HepG2 (cell line): ENCODE results near the gene KIF13A. TPM values are rescaled to one million over a fixed set of nuclear protein-coding genes. Genes with fewer than 3 reads are reported as not detected.

Experiments used
- AHDC1 ChIP-seq: sonication (generic); formaldehyde crosslinking; IDR thresholded peaks from 2 replicates; pipeline ENCODE4 v1.5.1; 2020; ENCODE audit warnings: mild to moderate bottlenecking, missing genetic modification reagents, borderline replicate concordance
- CENPBD1 ChIP-seq: sonication (generic); formaldehyde crosslinking; IDR thresholded peaks from 2 replicates; pipeline ENCODE4 v1.8.0; 2022; ENCODE audit warnings: missing genetic modification reagents, low read depth, mild to moderate bottlenecking, borderline replicate concordance
- CREB1 ChIP-seq, 2 experiments: fragments of 450-650 bp in 1 of 2; IDR thresholded peaks; 2 replicates each; pipeline ENCODE4 v1.6.1; 2016 to 2017; ENCODE audit warnings: control low read depth in 1 of 2, mild to moderate bottlenecking in 1 of 2, missing compliant biosample characterization in 1 of 2, missing genetic modification characterization in 1 of 2
- FOXO1 ChIP-seq: sonication (generic); formaldehyde crosslinking; IDR thresholded peaks from 2 replicates; pipeline ENCODE4 v1.4.0; 2020; ENCODE audit warnings: missing genetic modification reagents
- GATAD2A ChIP-seq: IDR thresholded peaks from 2 replicates; pipeline ENCODE4 v1.6.1; 2016
- MED1 ChIP-seq: sonication (generic); formaldehyde crosslinking; IDR thresholded peaks from 2 replicates; pipeline ENCODE4 v1.4.0; 2020; ENCODE audit warnings: missing genetic modification reagents
- PTBP1 ChIP-seq: fragments of 200-400 bp; formaldehyde crosslinking; IDR thresholded peaks from 2 replicates; pipeline ENCODE4 v1.6.1; 2018; ENCODE audit warnings: low read length, low read depth; ENCODE audit not compliant: poor library complexity, severe bottlenecking
- RARA ChIP-seq: IDR thresholded peaks from 2 replicates; pipeline ENCODE4 v1.6.1; 2016; ENCODE audit warnings: missing genetic modification reagents, missing compliant biosample characterization
- UBTF ChIP-seq: sonication (generic); formaldehyde crosslinking; IDR thresholded peaks from 2 replicates; pipeline ENCODE4 v1.4.0; 2020; ENCODE audit warnings: mild to moderate bottlenecking, missing genetic modification reagents
- ZBTB3 ChIP-seq: sonication (generic); formaldehyde crosslinking; IDR thresholded peaks from 2 replicates; pipeline ENCODE4 v1.4.0; 2020; ENCODE audit warnings: low read depth, mild to moderate bottlenecking, moderate library complexity, missing genetic modification reagents, borderline replicate concordance
- ZNF143 ChIP-seq: sonication (generic); formaldehyde crosslinking; IDR thresholded peaks from 2 replicates; pipeline ENCODE4 v1.4.0; 2020; ENCODE audit warnings: missing genetic modification reagents
- ZNF609 ChIP-seq: sonication (generic); formaldehyde crosslinking; IDR thresholded peaks from 2 replicates; pipeline ENCODE4 v1.4.0; 2020; ENCODE audit warnings: mild to moderate bottlenecking, missing genetic modification reagents, borderline replicate concordance
- polyA plus RNA-seq, 8 experiments: library from polyadenylated mRNA; depleted of rRNA in 3 of 8; stranded (reverse) in 7 of 8; unstranded in 1 of 8; fragments of >200 nt; fragmentation: Illumina TruSeq in 4 of 8; extraction: Trizol in 4 of 8; gene quantifications; 2 replicates each; pipeline versions ENCODE4 v1.2.1 to v1.2.3, GENCODE V29; 2011 to 2016; ENCODE audit warnings: low read depth in 4 of 8, missing spikeins in 1 of 8, mixed read lengths in 1 of 8; ENCODE audit not compliant: insufficient read depth in 1 of 8
- total RNA-seq, 5 experiments: library from RNA; depleted of rRNA; stranded (reverse); fragments of >200 nt; fragmentation: Illumina TruSeq; extraction: Trizol; gene quantifications; 2 replicates each; pipeline ENCODE4 v1.2.3, GENCODE V29; 2016; ENCODE audit warnings: low read depth in 1 of 5

KIF13A gene
- total and polyA plus RNA-seq, 2 of the 13 experiments (the other 11 are each of a cell fraction or from before 2014, with no cell fraction given), result 21.1 to 37.2 TPM

- TF ChIP-seq ZNF609 (peak; percentile 55; the same call in 1 of the 2 replicates), GATAD2A (peak; percentile 79), FOXO1 (CRISPR knock-in tag) (peak; percentile 49; the same call in 1 of the 2 replicates), CENPBD1 (CRISPR knock-in tag) (no peak), MED1 (CRISPR knock-in tag) (0 out of 2 replicates have a peak, but pooled peaks have one; percentile 61), ZBTB3 (CRISPR knock-in tag) (peak; percentile 41; the same call in 1 of the 2 replicates), CREB1 (IDR thresholded peaks at IDR 0.05) (no peak), CREB1 (CRISPR knock-in tag; IDR thresholded peaks at IDR 0.05) (no peak), RARA (CRISPR knock-in tag) (peak; percentile 52; the same call in 1 of the 2 replicates), AHDC1 (CRISPR knock-in tag) (peak; percentile 75; the same call in 1 of the 2 replicates), ZNF143 (CRISPR knock-in tag) (no peak), UBTF (CRISPR knock-in tag) (no peak), PTBP1 (no peak)
Observed at GRCh38 chr6:17930321-17930993, 57.0 kb downstream of the KIF13A start (continued).
